ENCODE data around the gene EEA1.

The EEA1 gene

DNA sequence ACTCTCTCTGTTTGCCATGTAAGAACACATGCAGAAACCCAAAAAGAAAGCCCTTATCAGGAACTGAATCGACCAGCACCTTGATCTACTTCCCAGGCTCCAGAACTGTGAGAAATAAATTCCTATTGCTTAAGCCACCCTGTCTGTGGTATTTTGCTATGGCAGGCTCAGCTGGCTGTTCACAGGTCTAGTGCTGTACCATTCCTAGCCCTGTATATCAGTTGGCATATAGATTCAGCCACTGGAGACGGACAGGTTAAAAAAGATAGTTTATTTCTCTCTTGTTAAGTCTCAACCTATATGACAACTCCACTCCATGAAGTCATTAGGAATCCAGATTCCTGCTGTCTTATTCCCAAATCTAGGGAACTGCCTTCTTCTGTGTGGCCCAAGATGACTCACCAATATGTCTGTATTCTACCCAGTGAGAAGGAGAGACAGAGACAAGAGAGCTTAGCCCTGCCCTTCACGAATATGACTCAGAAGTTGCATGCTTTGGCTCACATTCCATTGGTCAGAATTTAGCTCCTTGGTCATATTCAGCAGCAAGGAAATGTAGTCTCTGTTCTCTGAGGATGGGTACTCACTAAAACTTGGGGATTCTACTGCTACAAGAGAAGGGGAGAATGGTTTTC lies 169.3 kb downstream of the EEA1 start:
- no peak overlapping the region for H3K4me2 ChIP-seq (ENCODE audit: low read depth, low read length, poor library complexity, severe bottlenecking)
- H3K36me3 ChIP-seq (ENCODE audit: low read length): no peaks in the 10 kb centered on the region
- no peak for TF ChIP-seq EZH2phosphoT487 (conservative IDR thresholded peaks at IDR 0.05; ENCODE audit: low read length)
- TF ChIP-seq, protein P1, sequence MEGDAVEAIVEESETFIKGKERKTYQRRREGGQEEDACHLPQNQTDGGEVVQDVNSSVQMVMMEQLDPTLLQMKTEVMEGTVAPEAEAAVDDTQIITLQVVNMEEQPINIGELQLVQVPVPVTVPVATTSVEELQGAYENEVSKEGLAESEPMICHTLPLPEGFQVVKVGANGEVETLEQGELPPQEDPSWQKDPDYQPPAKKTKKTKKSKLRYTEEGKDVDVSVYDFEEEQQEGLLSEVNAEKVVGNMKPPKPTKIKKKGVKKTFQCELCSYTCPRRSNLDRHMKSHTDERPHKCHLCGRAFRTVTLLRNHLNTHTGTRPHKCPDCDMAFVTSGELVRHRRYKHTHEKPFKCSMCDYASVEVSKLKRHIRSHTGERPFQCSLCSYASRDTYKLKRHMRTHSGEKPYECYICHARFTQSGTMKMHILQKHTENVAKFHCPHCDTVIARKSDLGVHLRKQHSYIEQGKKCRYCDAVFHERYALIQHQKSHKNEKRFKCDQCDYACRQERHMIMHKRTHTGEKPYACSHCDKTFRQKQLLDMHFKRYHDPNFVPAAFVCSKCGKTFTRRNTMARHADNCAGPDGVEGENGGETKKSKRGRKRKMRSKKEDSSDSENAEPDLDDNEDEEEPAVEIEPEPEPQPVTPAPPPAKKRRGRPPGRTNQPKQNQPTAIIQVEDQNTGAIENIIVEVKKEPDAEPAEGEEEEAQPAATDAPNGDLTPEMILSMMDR (IDR thresholded peaks at IDR 0.05; ENCODE audit: insufficient read depth, low read length, poor library complexity, severe bottlenecking): no peak
- H3K9me2 ChIP-seq (replicated peaks; ENCODE audit: insufficient read depth, low read length): no peaks in the 10 kb centered on the region
- H3K4me3 ChIP-seq (ENCODE audit: insufficient read depth, low read length, poor library complexity, severe bottlenecking): no peak overlapping the region
- H4K20me1 ChIP-seq (ENCODE audit: low read depth, low read length): no peaks in the 10 kb centered on the region
- H3F3A ChIP-seq (ENCODE audit: insufficient read depth): no peaks in the 10 kb centered on the region
- H3K27me3 ChIP-seq (ENCODE audit: low read length): no peaks in the 10 kb centered on the region; the same call in 1 of the 2 replicates
- H2AFZ ChIP-seq (ENCODE audit: low read depth, low read length, severe bottlenecking): no peak overlapping the region
- H3K9me3 ChIP-seq (ENCODE audit: insufficient read depth, low read length): no peaks in the 10 kb centered on the region
- H3K9ac ChIP-seq (ENCODE audit: low read length): no peak overlapping the region
- H3K79me2 ChIP-seq (ENCODE audit: insufficient read depth, low read length): no peaks in the 10 kb centered on the region
- H3K27ac ChIP-seq (ENCODE audit: low read depth, low read length): no peak overlapping the region

DNA sequence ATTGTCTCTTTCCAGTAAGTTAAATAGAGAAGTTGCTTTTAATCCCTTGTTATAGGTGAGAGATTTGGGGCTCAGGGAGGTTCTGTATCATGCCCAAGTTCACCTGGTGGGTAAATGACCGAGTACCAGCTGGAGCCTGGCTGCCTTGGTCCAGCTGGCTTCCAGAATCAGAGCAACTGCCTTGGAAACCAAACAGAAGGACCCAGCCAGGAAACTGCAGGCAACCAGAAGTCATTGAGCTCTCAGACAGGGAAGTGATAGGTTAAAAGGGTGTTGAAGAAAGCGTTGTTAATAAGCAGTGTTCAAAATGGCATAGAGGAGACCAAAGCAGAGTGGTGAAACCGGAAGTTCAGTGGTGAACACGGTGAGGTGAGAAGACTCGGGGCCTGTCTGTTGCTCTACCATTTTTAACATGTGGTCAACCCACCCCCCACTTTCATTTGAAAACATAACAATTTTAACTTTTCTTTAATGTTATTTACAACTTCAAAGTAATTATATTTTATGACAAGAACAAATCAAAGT lies 171.4 kb downstream of the EEA1 start:
- no peak for TF ChIP-seq EZH2phosphoT487 (conservative IDR thresholded peaks at IDR 0.05; ENCODE audit: low read length)
- TF ChIP-seq, protein P1 (IDR thresholded peaks at IDR 0.05; ENCODE audit: insufficient read depth, low read length, poor library complexity, severe bottlenecking): no peak
- Histone ChIP-seq H3K36me3 (ENCODE audit: low read length) (no peaks in the 10 kb centered on the region), H3K4me3 (ENCODE audit: insufficient read depth, low read length, poor library complexity, severe bottlenecking) (no peak overlapping the region), H3K27ac (ENCODE audit: low read depth, low read length) (no peak overlapping the region), H2AFZ (ENCODE audit: low read depth, low read length, severe bottlenecking) (no peak overlapping the region), H3K9me3 (ENCODE audit: insufficient read depth, low read length) (no peaks in the 10 kb centered on the region), H3K79me2 (ENCODE audit: insufficient read depth, low read length) (no peaks in the 10 kb centered on the region), H3K4me2 (ENCODE audit: low read depth, low read length, poor library complexity, severe bottlenecking) (no peak overlapping the region), H3K9me2 (replicated peaks; ENCODE audit: insufficient read depth, low read length) (no peaks in the 10 kb centered on the region), H3F3A (ENCODE audit: insufficient read depth) (no peaks in the 10 kb centered on the region), H3K27me3 (ENCODE audit: low read length) (no peaks in the 10 kb centered on the region; the same call in 1 of the 2 replicates), H4K20me1 (ENCODE audit: low read depth, low read length) (no peaks in the 10 kb centered on the region), H3K9ac (ENCODE audit: low read length) (no peak overlapping the region)

DNA sequence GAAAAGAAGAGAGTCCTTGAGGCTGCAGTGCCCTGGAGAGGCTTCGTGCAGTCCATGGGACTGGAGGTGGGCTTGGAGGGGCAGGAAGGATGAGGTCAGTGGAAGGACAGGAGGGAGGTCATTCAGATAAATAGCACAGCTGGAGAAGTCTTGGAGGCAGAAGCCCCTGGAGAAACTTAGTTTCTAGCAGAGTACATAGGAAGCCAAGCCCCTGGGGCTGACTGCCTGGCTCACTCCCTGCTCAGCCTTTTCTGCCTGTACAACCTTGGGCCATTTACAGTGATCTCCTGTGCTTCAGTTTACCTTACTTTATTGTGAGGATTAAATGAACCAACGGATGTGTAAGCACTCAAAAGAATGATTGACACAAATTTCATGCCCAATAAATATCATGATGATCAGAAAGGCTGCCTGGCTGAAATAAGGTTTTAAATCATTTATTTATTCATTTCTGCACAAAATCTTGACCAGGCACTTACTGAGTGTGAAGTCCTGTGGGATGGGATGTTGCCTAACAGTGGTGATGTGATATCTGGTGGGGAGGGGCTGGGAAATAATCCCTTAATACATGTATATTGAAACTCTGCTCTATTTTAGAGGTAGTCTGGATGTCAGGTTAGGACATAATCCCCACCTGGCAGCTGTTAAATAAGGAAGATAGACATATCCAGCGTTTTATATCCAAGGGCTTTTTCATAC lies 172.0 kb downstream of the EEA1 start:
- TF ChIP-seq, protein P1 (IDR thresholded peaks at IDR 0.05; ENCODE audit: insufficient read depth, low read length, poor library complexity, severe bottlenecking): no peak
- TF ChIP-seq EZH2phosphoT487 (conservative IDR thresholded peaks at IDR 0.05; ENCODE audit: low read length): no peak
- Histone ChIP-seq H3K4me2 (ENCODE audit: low read depth, low read length, poor library complexity, severe bottlenecking) (no peak overlapping the region), H4K20me1 (ENCODE audit: low read depth, low read length) (no peaks in the 10 kb centered on the region), H3K9ac (ENCODE audit: low read length) (no peak overlapping the region), H3K79me2 (ENCODE audit: insufficient read depth, low read length) (no peaks in the 10 kb centered on the region), H3K36me3 (ENCODE audit: low read length) (no peaks in the 10 kb centered on the region), H3K4me3 (ENCODE audit: insufficient read depth, low read length, poor library complexity, severe bottlenecking) (no peak overlapping the region), H3K9me2 (replicated peaks; ENCODE audit: insufficient read depth, low read length) (no peaks in the 10 kb centered on the region), H3F3A (ENCODE audit: insufficient read depth) (no peaks in the 10 kb centered on the region), H3K9me3 (ENCODE audit: insufficient read depth, low read length) (no peaks in the 10 kb centered on the region), H3K27me3 (ENCODE audit: low read length) (no peaks in the 10 kb centered on the region; the same call in 1 of the 2 replicates), H3K27ac (ENCODE audit: low read depth, low read length) (no peak overlapping the region), H2AFZ (ENCODE audit: low read depth, low read length, severe bottlenecking) (no peak overlapping the region)
